ENCODE data around the gene SPATA2L. TPM values are rescaled to one million over a fixed set of nuclear protein-coding genes. Genes with fewer than 3 reads are reported as not detected.
A peak's percentile ranks its signal among the peaks of the same experiment; 100 is the strongest.

SPATA2L gene
- total and polyA plus RNA-seq, 10 of the 15 experiments (the other 5 are each of a cell fraction or from before 2014, with no cell fraction given): 0.20 to 6.9 (median 3.9) TPM; not detected in 1

GRCh38 chr16:89686520-89687091 is 14.9 kb downstream of the SPATA2L start, which contains the start of gene CDK10 (continued):
- TF ChIP-seq POLR2AphosphoS2 (IDR thresholded peaks at IDR 0.05; ENCODE audit: low read depth, low read length) (peak; percentile 84; the same call in 1 of the 2 replicates), ZNF207 (IDR thresholded peaks at IDR 0.05; ENCODE audit: borderline replicate concordance) (peak; percentile 60; the same call in 1 of the 2 replicates), HCFC1 (IDR thresholded peaks at IDR 0.05; ENCODE audit: low read length) (peak; percentile 52; the same call in 1 of the 2 replicates), SREBF1 (IDR thresholded peaks at IDR 0.05; ENCODE audit: low read length) (no peak), BCLAF1 (IDR thresholded peaks at IDR 0.05) (no peak), E2F8 (IDR thresholded peaks at IDR 0.05; ENCODE audit: low read depth, partially characterized antibody) (no peak), IKZF2 (IDR thresholded peaks at IDR 0.05) (no peak), RB1 (IDR thresholded peaks at IDR 0.05; ENCODE audit: borderline replicate concordance) (peak; percentile 94; the same call in 1 of the 2 replicates), KLF5 (IDR thresholded peaks at IDR 0.05; ENCODE audit: partially characterized antibody) (peak; percentile 92), E2F4 (IDR thresholded peaks at IDR 0.05; ENCODE audit: low read depth, low read length) (0 out of 2 replicates have a peak, but pooled peaks have one; percentile 51), BMI1 (IDR thresholded peaks at IDR 0.05; ENCODE audit: borderline replicate concordance) (peak; percentile 94), BCL3 (IDR thresholded peaks at IDR 0.05; ENCODE audit: borderline replicate concordance, insufficient read depth, low read depth, low read length, poor library complexity, severe bottlenecking) (no peak), DPF2 (IDR thresholded peaks at IDR 0.05) (0 out of 2 replicates have a peak, but pooled peaks have one; percentile 57), EGR1 (IDR thresholded peaks at IDR 0.05; ENCODE audit: borderline replicate concordance in 1 of 2, low read depth in 2 of 2, low read length in 2 of 2) (peak in 1 of 2 experiments; percentile 82; a peak in 2 of 3 replicates), TCF12 (IDR thresholded peaks at IDR 0.05; ENCODE audit: low read depth, low read length) (0 out of 2 replicates have a peak, but pooled peaks have one; percentile 18), NRF1 (conservative IDR thresholded peaks at IDR 0.05; ENCODE audit: low read depth, low read length) (peak; percentile 77), IKZF1 (conservative IDR thresholded peaks at IDR 0.05) (peak; percentile 86), RCOR1 (conservative IDR thresholded peaks at IDR 0.05; ENCODE audit: low read depth, low read length) (no peak), SUPT20H (IDR thresholded peaks at IDR 0.05; ENCODE audit: borderline replicate concordance, control insufficient read depth, low read depth, low read length) (no peak), MYC (IDR thresholded peaks at IDR 0.05; ENCODE audit: insufficient read depth, insufficient read length, insufficient replicate concordance, low read length, severe bottlenecking) (peak; percentile 95), SIN3A (IDR thresholded peaks at IDR 0.05; ENCODE audit: low read depth, low read length) (peak; percentile 79; the same call in 1 of the 2 replicates)
